ENCODE results near the gene DEFB132.

Gene DEFB132

GRCh38 chr20:263701-264100 is 6.2 kb downstream of the DEFB132 start:
- Histone ChIP-seq H3K9me3 (ENCODE audit: insufficient read depth, low read depth, low read length) (no peaks in the 10 kb centered on the region), H3K27me3 (ENCODE audit: insufficient read depth, low read length) (peaks cover 76% of the 10 kb centered on the region), H3K27ac (ENCODE audit: low read depth, low read length) (no peak overlapping the region), H3K4me1 (ENCODE audit: insufficient read depth, low read length) (no peaks in the 10 kb centered on the region), H3K4me3 (ENCODE audit: low read length) (no peak overlapping the region), H3K9ac (ENCODE audit: low read depth, low read length) (no peak overlapping the region), H3K36me3 (ENCODE audit: insufficient read depth, low read length) (no peaks in the 10 kb centered on the region)
- 94% methylated on average over 13 of the region's 13 CpGs for WGBS

- peak overlapping the region; percentile 78 for H3K9ac ChIP-seq (ENCODE audit: low read depth, low read length)
- H3K9me3 ChIP-seq (ENCODE audit: insufficient read depth, low read depth, low read length) = no peaks in the 10 kb centered on the region
- no peak overlapping the region for H3K27ac ChIP-seq (ENCODE audit: low read depth, low read length)
- peaks cover 53% of the 10 kb centered on the region for H3K27me3 ChIP-seq (ENCODE audit: insufficient read depth, low read length)
- WGBS = 14% methylated on average over 41 of the region's 43 CpGs
- no peaks in the 10 kb centered on the region for H3K36me3 ChIP-seq (ENCODE audit: insufficient read depth, low read length)
- H3K4me1 ChIP-seq (ENCODE audit: insufficient read depth, low read length) = no peaks in the 10 kb centered on the region
- H3K4me3 ChIP-seq (ENCODE audit: low read length) = peak overlapping the region; percentile 46
These were observed 9.4 kb downstream of the DEFB132 start for GRCh38 chr20:266596-267562.

DNA sequence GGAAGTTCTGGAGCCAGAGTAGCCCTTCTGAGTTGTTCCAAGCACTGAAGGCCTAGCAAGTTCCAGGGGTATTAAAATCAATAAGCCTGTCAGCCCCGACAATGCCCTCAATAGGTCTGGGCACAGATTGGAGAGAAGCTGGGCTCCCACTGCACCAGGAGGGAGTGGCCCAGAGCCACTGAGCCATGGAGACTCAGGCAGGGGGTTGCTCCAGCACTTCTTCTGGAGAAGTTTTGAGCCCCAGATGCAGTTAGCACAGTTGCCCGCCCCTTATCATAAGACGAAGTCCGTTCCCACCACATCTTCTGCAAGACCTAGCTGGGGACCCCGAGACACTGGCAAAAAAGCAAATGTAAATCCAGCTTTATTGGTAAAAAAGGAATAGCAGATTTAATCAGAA is 13.0 kb downstream of the DEFB132 start:
- Histone ChIP-seq H3K9me3 (ENCODE audit: insufficient read depth, low read depth, low read length) (no peaks in the 10 kb centered on the region), H3K4me3 (ENCODE audit: low read length) (no peak overlapping the region), H3K36me3 (ENCODE audit: insufficient read depth, low read length) (peaks cover 3% of the 10 kb centered on the region; the same call in 1 of the 2 replicates), H3K27me3 (ENCODE audit: insufficient read depth, low read length) (peaks cover 20% of the 10 kb centered on the region), H3K27ac (ENCODE audit: low read depth, low read length) (no peak overlapping the region), H3K4me1 (ENCODE audit: insufficient read depth, low read length) (no peaks in the 10 kb centered on the region), H3K9ac (ENCODE audit: low read depth, low read length) (no peak overlapping the region)
- 96% methylated on average over 5 of the region's 5 CpGs for WGBS

GRCh38 chr20:271069-271468 is 13.5 kb downstream of the DEFB132 start:
- Histone ChIP-seq H3K9me3 (ENCODE audit: insufficient read depth, low read depth, low read length) (no peaks in the 10 kb centered on the region), H3K27ac (ENCODE audit: low read depth, low read length) (no peak overlapping the region), H3K36me3 (ENCODE audit: insufficient read depth, low read length) (peaks cover 8% of the 10 kb centered on the region; the same call in 1 of the 2 replicates), H3K4me1 (ENCODE audit: insufficient read depth, low read length) (no peaks in the 10 kb centered on the region), H3K9ac (ENCODE audit: low read depth, low read length) (no peak overlapping the region), H3K4me3 (ENCODE audit: low read length) (no peak overlapping the region), H3K27me3 (ENCODE audit: insufficient read depth, low read length) (peaks cover 14% of the 10 kb centered on the region)
- WGBS = 95% methylated on average over 4 of the region's 4 CpGs

- H3K27ac ChIP-seq (ENCODE audit: low read depth, low read length) = no peak overlapping the region
- peaks cover 13% of the 10 kb centered on the region; the same call in 1 of the 2 replicates for H3K36me3 ChIP-seq (ENCODE audit: insufficient read depth, low read length)
- no peak overlapping the region for H3K9ac ChIP-seq (ENCODE audit: low read depth, low read length)
- no peak overlapping the region for H3K4me3 ChIP-seq (ENCODE audit: low read length)
- peaks cover 10% of the 10 kb centered on the region for H3K27me3 ChIP-seq (ENCODE audit: insufficient read depth, low read length)
- no peaks in the 10 kb centered on the region for H3K4me1 ChIP-seq (ENCODE audit: insufficient read depth, low read length)
- H3K9me3 ChIP-seq (ENCODE audit: insufficient read depth, low read depth, low read length) = no peaks in the 10 kb centered on the region
These were observed 14.0 kb downstream of the DEFB132 start for GRCh38 chr20:271528-271927.

- no peak overlapping the region for H3K9ac ChIP-seq (ENCODE audit: low read depth, low read length)
- no peak overlapping the region for H3K27ac ChIP-seq (ENCODE audit: low read depth, low read length)
These were observed 15.2 kb downstream of the DEFB132 start for GRCh38 chr20:272718-273117.

DNA sequence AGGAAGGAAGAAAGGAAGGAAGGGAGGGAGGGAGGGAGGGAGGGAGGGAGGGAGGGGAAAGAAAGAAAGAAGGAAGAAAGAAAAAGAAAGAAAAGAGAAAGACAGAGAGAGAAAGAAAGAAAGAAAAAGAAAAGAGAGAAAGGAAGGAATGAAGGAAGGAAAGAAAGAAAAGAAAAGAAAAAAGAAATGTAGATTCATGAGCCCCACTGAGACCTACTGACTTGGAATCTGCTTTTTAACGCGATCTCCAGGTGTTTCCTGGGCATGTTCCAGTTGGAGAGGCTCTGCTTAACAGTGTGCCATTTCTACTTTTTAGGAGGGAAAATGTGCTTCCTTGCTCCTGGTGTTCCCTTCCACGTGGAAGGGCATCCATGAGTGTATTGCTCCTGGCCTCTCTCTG is 16.4 kb downstream of the DEFB132 start:
- Histone ChIP-seq H3K9ac (ENCODE audit: low read depth, low read length) (no peak overlapping the region), H3K27ac (ENCODE audit: low read depth, low read length) (no peak overlapping the region), H3K27me3 (ENCODE audit: insufficient read depth, low read length) (no peaks in the 10 kb centered on the region), H3K4me1 (ENCODE audit: insufficient read depth, low read length) (no peaks in the 10 kb centered on the region), H3K4me3 (ENCODE audit: low read length) (no peak overlapping the region), H3K36me3 (ENCODE audit: insufficient read depth, low read length) (peaks cover 26% of the 10 kb centered on the region), H3K9me3 (ENCODE audit: insufficient read depth, low read depth, low read length) (no peaks in the 10 kb centered on the region)
- WGBS = 58% methylated on average over 3 of the region's 3 CpGs

More at GRCh38 chr20:272718-273117, 15.2 kb downstream of the DEFB132 start:
- Histone ChIP-seq H3K27me3 (ENCODE audit: insufficient read depth, low read length) (peaks cover 7% of the 10 kb centered on the region; the same call in 1 of the 2 replicates), H3K9me3 (ENCODE audit: insufficient read depth, low read depth, low read length) (no peaks in the 10 kb centered on the region), H3K4me1 (ENCODE audit: insufficient read depth, low read length) (no peaks in the 10 kb centered on the region), H3K4me3 (ENCODE audit: low read length) (no peak overlapping the region), H3K36me3 (ENCODE audit: insufficient read depth, low read length) (peaks cover 21% of the 10 kb centered on the region)

DNA sequence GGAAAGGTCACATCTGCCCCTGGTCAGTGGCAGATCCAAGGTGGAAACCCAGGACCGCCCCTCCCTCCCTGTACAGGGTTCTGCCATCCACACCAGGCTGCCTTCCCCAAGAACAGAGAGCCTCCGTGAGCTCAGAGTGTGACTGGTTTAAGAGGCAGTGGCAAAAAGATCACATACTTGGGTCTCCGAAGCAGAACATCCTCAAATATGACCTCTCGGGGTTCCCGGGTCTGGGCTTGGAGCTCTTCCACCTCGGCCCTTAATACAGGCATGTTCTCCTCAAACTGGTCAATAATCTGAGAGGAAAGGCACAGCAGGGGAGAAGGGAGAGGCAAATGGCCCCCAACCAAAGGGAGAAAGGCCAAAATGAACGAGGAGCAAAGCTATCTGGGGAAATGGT is 18.3 kb downstream of the DEFB132 start:
- Histone ChIP-seq H3K27ac (ENCODE audit: low read depth, low read length) (no peak overlapping the region), H3K9me3 (ENCODE audit: insufficient read depth, low read depth, low read length) (no peaks in the 10 kb centered on the region), H3K9ac (ENCODE audit: low read depth, low read length) (no peak overlapping the region), H3K36me3 (ENCODE audit: insufficient read depth, low read length) (peaks cover 26% of the 10 kb centered on the region), H3K4me3 (ENCODE audit: low read length) (no peak overlapping the region), H3K27me3 (ENCODE audit: insufficient read depth, low read length) (no peaks in the 10 kb centered on the region), H3K4me1 (ENCODE audit: insufficient read depth, low read length) (no peaks in the 10 kb centered on the region)
- 95% methylated on average over 6 of the region's 7 CpGs for WGBS

- Histone ChIP-seq H3K4me1 (ENCODE audit: insufficient read depth, low read length) (no peaks in the 10 kb centered on the region), H3K36me3 (ENCODE audit: insufficient read depth, low read length) (peaks cover 30% of the 10 kb centered on the region), H3K27me3 (ENCODE audit: insufficient read depth, low read length) (no peaks in the 10 kb centered on the region), H3K9me3 (ENCODE audit: insufficient read depth, low read depth, low read length) (no peaks in the 10 kb centered on the region), H3K27ac (ENCODE audit: low read depth, low read length) (no peak overlapping the region), H3K9ac (ENCODE audit: low read depth, low read length) (no peak overlapping the region), H3K4me3 (ENCODE audit: low read length) (no peak overlapping the region)
- WGBS = 94% methylated on average over 12 of the region's 12 CpGs
These were observed 19.3 kb downstream of the DEFB132 start for GRCh38 chr20:276620-277495.

DNA sequence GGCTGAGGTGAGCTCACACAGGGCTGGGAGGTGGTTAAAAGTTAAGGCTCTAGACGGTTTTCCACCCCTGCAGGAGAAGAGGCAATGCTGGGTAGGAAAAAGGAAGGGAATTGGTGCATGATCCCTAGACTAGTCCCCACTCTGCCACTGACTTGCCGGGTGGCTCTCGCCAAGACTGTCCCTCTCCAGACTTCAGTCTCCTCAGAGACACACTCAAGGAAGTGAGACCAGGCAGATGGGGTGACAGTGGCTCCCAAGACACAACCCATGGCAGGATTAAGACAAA is 19.9 kb downstream of the DEFB132 start:
- H3K36me3 ChIP-seq (ENCODE audit: insufficient read depth, low read length) = peaks cover 33% of the 10 kb centered on the region

DNA sequence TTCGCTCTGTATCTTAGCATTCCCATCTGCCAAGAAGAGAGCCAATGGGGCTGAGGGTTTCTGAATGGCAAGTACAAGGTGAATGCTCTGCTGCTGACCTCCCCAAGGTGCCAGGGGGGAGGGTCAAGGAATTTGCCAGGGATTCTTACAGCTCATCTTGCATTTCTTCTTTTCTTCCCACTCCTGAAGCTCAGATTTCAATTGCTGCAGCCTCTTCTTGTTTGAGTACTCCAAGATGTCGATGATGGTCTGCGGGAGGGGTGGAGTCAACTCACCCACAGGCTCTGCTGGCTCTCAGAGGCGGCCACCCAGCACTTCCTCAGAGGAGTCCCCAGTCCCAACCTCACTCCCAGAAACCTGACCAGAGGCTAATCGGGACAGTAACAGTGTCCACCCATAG is 20.7 kb downstream of the DEFB132 start:
- peak overlapping the region; percentile 25; the same call in 1 of the 2 replicates for H3K27ac ChIP-seq (ENCODE audit: low read depth, low read length)
- peaks cover 33% of the 10 kb centered on the region for H3K36me3 ChIP-seq (ENCODE audit: insufficient read depth, low read length)
- peak overlapping the region; percentile 50 for H3K4me3 ChIP-seq (ENCODE audit: low read length)
- WGBS = 61% methylated on average over 5 of the region's 5 CpGs
- no peaks in the 10 kb centered on the region for H3K4me1 ChIP-seq (ENCODE audit: insufficient read depth, low read length)
- no peaks in the 10 kb centered on the region for H3K27me3 ChIP-seq (ENCODE audit: insufficient read depth, low read length)
- H3K9ac ChIP-seq (ENCODE audit: low read depth, low read length) = peak overlapping the region; percentile 29; the same call in 1 of the 2 replicates
- no peaks in the 10 kb centered on the region for H3K9me3 ChIP-seq (ENCODE audit: insufficient read depth, low read depth, low read length)

More for the DNA sequence above, 19.9 kb downstream of the DEFB132 start:
- WGBS = 38% methylated on average over 2 of the region's 3 CpGs
- no peaks in the 10 kb centered on the region for H3K27me3 ChIP-seq (ENCODE audit: insufficient read depth, low read length)
- H3K4me3 ChIP-seq (ENCODE audit: low read length) = no peak overlapping the region
- no peaks in the 10 kb centered on the region for H3K4me1 ChIP-seq (ENCODE audit: insufficient read depth, low read length)
- no peak overlapping the region for H3K9ac ChIP-seq (ENCODE audit: low read depth, low read length)
- no peaks in the 10 kb centered on the region for H3K9me3 ChIP-seq (ENCODE audit: insufficient read depth, low read depth, low read length)
- H3K27ac ChIP-seq (ENCODE audit: low read depth, low read length) = no peak overlapping the region
